Endothelial cell of umbilical vein (primary cell): ENCODE measurements around the gene MBD2. TPM values are rescaled to one million over a fixed set of nuclear protein-coding genes. Genes with fewer than 3 reads are reported as not detected.

Experiments
- BruUV-seq: library from RNA; stranded (reverse); fragments of 400-500 nt; replicated peaks from 2 replicates; lab custom pipeline; 2021; lab: Mats Ljungman, UMichigan
- CTCF ChIA-PET: fragments of 300-600, 350-600 bp; sonication (Branson Sonifier 250); formaldehyde crosslinking; loops from one replicate; lab custom pipeline; 2021; ENCODE audit warnings: antibody characterized with exemption, inconsistent platforms; lab: Charles Lee
- POLR2A ChIA-PET: fragments of 300-600, 350-600 bp; sonication (Branson Sonifier 250); formaldehyde crosslinking; loops from one replicate; lab custom pipeline; 2021; ENCODE audit warnings: antibody characterized with exemption, inconsistent platforms; lab: Charles Lee
- DNase-seq: peaks from one replicate; pipeline ENCODE4 v3.0.0-alpha.2; 2011; ENCODE audit warnings: low read depth, low spot score
- FAIRE-seq: peaks from 2 replicates; lab custom pipeline; 2011; peaks lifted over from hg19 to GRCh38; lab: Jason Lieb, UNC
- H2AFZ ChIP-seq: 2 replicates; pipeline ENCODE4 v1.6.0; 2012; ENCODE audit warnings: low read depth, low read length, control low read depth, inconsistent platforms
- H3K27ac ChIP-seq: 2 replicates; pipeline ENCODE4 v1.5.1; 2011; ENCODE audit warnings: low read depth, mild to moderate bottlenecking, control low read depth, low read length, moderate library complexity; ENCODE audit not compliant: insufficient read depth
- H3K27me3 ChIP-seq, 2 experiments: 2 replicates each; pipeline versions ENCODE4 v1.6.0 to v1.6.1; 2011; ENCODE audit warnings: low read length in 2 of 2, mixed read lengths in 1 of 2; ENCODE audit not compliant: control insufficient read depth in 2 of 2, insufficient read depth in 2 of 2
- H3K36me3 ChIP-seq, 2 experiments: 2 replicates in 1 of 2; 3 replicates in 1 of 2; pipeline ENCODE4 v1.5.1; 2011; ENCODE audit warnings: low read length in 2 of 2, mild to moderate bottlenecking in 1 of 2, moderate library complexity in 1 of 2; ENCODE audit not compliant: control insufficient read depth in 2 of 2, insufficient read depth in 2 of 2; ENCODE audit errors: extremely low read depth in 1 of 2
- H3K4me1 ChIP-seq: 3 replicates; pipeline ENCODE4 v1.5.1; 2011; ENCODE audit warnings: mild to moderate bottlenecking, low read length; ENCODE audit not compliant: control insufficient read depth, insufficient read depth; ENCODE audit errors: extremely low read depth
- H3K4me2 ChIP-seq: 2 replicates; pipeline ENCODE4 v1.6.1; 2011; ENCODE audit warnings: low read length, control low read depth, mixed read lengths; ENCODE audit not compliant: insufficient read depth
- H3K4me3 ChIP-seq, 3 experiments: fragments of 200-600 bp in 1 of 3; sonication (generic), shearing (Covaris generic) in 1 of 3; replicated peaks in 1 of 3; 2 replicates each; pipeline ENCODE4 v1.5.1; 2011 to 2016; ENCODE audit warnings: control low read depth in 3 of 3, low read length in 3 of 3, mild to moderate bottlenecking in 2 of 3, inconsistent platforms in 1 of 3, low read depth in 1 of 3, moderate library complexity in 1 of 3; ENCODE audit not compliant: insufficient read depth in 1 of 3
- H3K79me2 ChIP-seq: 2 replicates; pipeline ENCODE4 v1.6.0; 2012; ENCODE audit warnings: low read length, inconsistent platforms; ENCODE audit not compliant: control insufficient read depth, insufficient read depth
- H3K9ac ChIP-seq: replicated peaks from 2 replicates; pipeline ENCODE3; 2011; ENCODE audit warnings: low read length, control low read depth; ENCODE audit not compliant: insufficient read depth; ENCODE audit errors: extremely low read depth
- H3K9me1 ChIP-seq: replicated peaks from 3 replicates; pipeline ENCODE4 v1.6.0; 2011; ENCODE audit warnings: mild to moderate bottlenecking, low read length; ENCODE audit not compliant: control insufficient read depth, insufficient read depth; ENCODE audit errors: extremely low read depth
- H3K9me3 ChIP-seq: replicated peaks from 2 replicates; pipeline ENCODE4 v1.5.1; 2012; ENCODE audit warnings: low read length, inconsistent platforms; ENCODE audit not compliant: control insufficient read depth, insufficient read depth
- H4K20me1 ChIP-seq: replicated peaks from 2 replicates; pipeline ENCODE3; 2011; ENCODE audit warnings: mild to moderate bottlenecking, low read length; ENCODE audit not compliant: control insufficient read depth, insufficient read depth; ENCODE audit errors: extremely low read depth
- EZH2 ChIP-seq: IDR thresholded peaks from 2 replicates; pipeline ENCODE4 v1.6.1; 2012; ENCODE audit warnings: borderline replicate concordance, low read depth, mild to moderate bottlenecking, moderate library complexity, low read length, inconsistent platforms; ENCODE audit not compliant: severe bottlenecking
- FOS ChIP-seq: IDR thresholded peaks from 2 replicates; pipeline ENCODE4 v1.6.1; 2011; ENCODE audit warnings: mild to moderate bottlenecking, low read length, moderate library complexity, borderline replicate concordance; ENCODE audit not compliant: insufficient read depth
- GATA2 ChIP-seq: IDR thresholded peaks from 2 replicates; pipeline ENCODE4 v1.7.0; 2011; ENCODE audit warnings: low read depth, mild to moderate bottlenecking, moderate library complexity, mixed read lengths, low read length; ENCODE audit not compliant: insufficient read length, insufficient read depth
- JUN ChIP-seq: IDR thresholded peaks from 2 replicates; pipeline ENCODE4 v1.6.1; 2011; ENCODE audit warnings: borderline replicate concordance, low read depth; ENCODE audit not compliant: insufficient read length, insufficient read depth
- MYC ChIP-seq: IDR thresholded peaks from one replicate; pipeline ENCODE4 v1.6.1; 2011; ENCODE audit warnings: mild to moderate bottlenecking, low read depth, low read length
- POLR2A ChIP-seq: IDR thresholded peaks from 2 replicates; pipeline ENCODE4 v1.6.1; 2012; ENCODE audit warnings: low read depth, mild to moderate bottlenecking, control low read depth, low read length
- POLR2AphosphoS5 ChIP-seq: IDR thresholded peaks from 2 replicates; pipeline ENCODE4 v1.6.1; 2012; ENCODE audit warnings: low read depth, mild to moderate bottlenecking, control low read depth, low read length, moderate library complexity; ENCODE audit not compliant: insufficient read depth
- dilution Hi-C: fragments of 300-500 bp; cut with MboI; formaldehyde crosslinking; loops from one replicate; pipeline ENCODE4 v1.15.0; 2019; ENCODE audit warnings: low sequenced_read_pairs; ENCODE audit not compliant: extremely low pct_ligation_motif_present
- intact Hi-C: fragments of 100-400 bp; cut with micrococcal nuclease; formaldehyde crosslinking; loops from one replicate; pipeline ENCODE4 v1.10.0; 2022
- polyA plus RNA-seq, 4 experiments: library from polyadenylated mRNA; depleted of rRNA in 3 of 4; stranded (reverse) in 3 of 4; unstranded in 1 of 4; fragments of >200 nt; gene quantifications; 2 replicates each; pipeline versions ENCODE4 v1.2.1 to v1.2.3, GENCODE V29; 2011 to 2012; ENCODE audit warnings: missing spikeins in 1 of 4
- total RNA-seq: library from RNA; stranded (reverse); gene quantifications from 2 replicates; pipeline ENCODE4 v1.2.3, GENCODE V29; 2021
- TF ChIP-seq, protein P1 (sequence below), 2 donors: IDR thresholded peaks; 1 replicate in 1 of 2; 2 replicates in 1 of 2; pipeline ENCODE4 v1.5.1; 2011; ENCODE audit warnings: low read length in 2 of 2, mild to moderate bottlenecking in 2 of 2, moderate library complexity in 2 of 2, control low read depth in 1 of 2, inconsistent platforms in 1 of 2, low read depth in 1 of 2; ENCODE audit not compliant: insufficient read depth in 1 of 2; ENCODE audit errors: extremely low read depth in 1 of 2
- TF ChIP-seq, protein P2 (sequence below): IDR thresholded peaks from 2 replicates; pipeline ENCODE4 v1.6.1; 2011; ENCODE audit not compliant: insufficient read depth, insufficient read length

MBD2 gene
- total and polyA plus RNA-seq, 2 donors (not counting 3 experiments of a cell fraction or from before 2014, with no cell fraction given): 86.8 to 110 TPM

- no TSS peak for BruUV-seq
- Histone ChIP-seq H3K4me2 (no peak overlapping the region), H3K9me1 (no peaks in the 10 kb centered on the region), H3K4me1 (peaks cover 13% of the 10 kb centered on the region), H3K27ac (no peak overlapping the region), H3K9me3 (no peaks in the 10 kb centered on the region), H3K36me3 (peaks cover 6 to 16% of the 10 kb centered on the region in 2 experiments), H3K9ac (no peak overlapping the region), H4K20me1 (peaks cover 20% of the 10 kb centered on the region), H2AFZ (no peak overlapping the region), H3K4me3 (no peak overlapping the region), H3K27me3 (no peaks in the 10 kb centered on the region), H3K79me2 (peaks cover 82% of the 10 kb centered on the region)
- intact Hi-C loops (no loop called here), dilution Hi-C loops (no loop called here)
- ChIA-PET CTCF (no interaction called here), POLR2A (no interaction called here)
- FAIRE-seq (no peak), DNase-seq (no peak)
- TF ChIP-seq EZH2: no peak
- no peak for TF ChIP-seq FOS
- TF ChIP-seq, protein P1, sequence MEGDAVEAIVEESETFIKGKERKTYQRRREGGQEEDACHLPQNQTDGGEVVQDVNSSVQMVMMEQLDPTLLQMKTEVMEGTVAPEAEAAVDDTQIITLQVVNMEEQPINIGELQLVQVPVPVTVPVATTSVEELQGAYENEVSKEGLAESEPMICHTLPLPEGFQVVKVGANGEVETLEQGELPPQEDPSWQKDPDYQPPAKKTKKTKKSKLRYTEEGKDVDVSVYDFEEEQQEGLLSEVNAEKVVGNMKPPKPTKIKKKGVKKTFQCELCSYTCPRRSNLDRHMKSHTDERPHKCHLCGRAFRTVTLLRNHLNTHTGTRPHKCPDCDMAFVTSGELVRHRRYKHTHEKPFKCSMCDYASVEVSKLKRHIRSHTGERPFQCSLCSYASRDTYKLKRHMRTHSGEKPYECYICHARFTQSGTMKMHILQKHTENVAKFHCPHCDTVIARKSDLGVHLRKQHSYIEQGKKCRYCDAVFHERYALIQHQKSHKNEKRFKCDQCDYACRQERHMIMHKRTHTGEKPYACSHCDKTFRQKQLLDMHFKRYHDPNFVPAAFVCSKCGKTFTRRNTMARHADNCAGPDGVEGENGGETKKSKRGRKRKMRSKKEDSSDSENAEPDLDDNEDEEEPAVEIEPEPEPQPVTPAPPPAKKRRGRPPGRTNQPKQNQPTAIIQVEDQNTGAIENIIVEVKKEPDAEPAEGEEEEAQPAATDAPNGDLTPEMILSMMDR (IDR thresholded peaks at IDR 0.05; ENCODE audit: extremely low read depth in 1 of 2, insufficient read depth in 1 of 2, low read depth in 1 of 2, low read length in 2 of 2): no peak
- TF ChIP-seq JUN: no peak
- no peak for TF ChIP-seq POLR2AphosphoS5
- TF ChIP-seq, protein P2, sequence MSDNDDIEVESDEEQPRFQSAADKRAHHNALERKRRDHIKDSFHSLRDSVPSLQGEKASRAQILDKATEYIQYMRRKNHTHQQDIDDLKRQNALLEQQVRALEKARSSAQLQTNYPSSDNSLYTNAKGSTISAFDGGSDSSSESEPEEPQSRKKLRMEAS: no peak
- no peak for TF ChIP-seq POLR2A
- no peak for TF ChIP-seq MYC
- TF ChIP-seq GATA2: no peak
Observed at GRCh38 chr18:54204883-54205282, 19.6 kb downstream of the MBD2 start.
